ENCODE data around the gene PMF1.

Gene PMF1

DNA sequence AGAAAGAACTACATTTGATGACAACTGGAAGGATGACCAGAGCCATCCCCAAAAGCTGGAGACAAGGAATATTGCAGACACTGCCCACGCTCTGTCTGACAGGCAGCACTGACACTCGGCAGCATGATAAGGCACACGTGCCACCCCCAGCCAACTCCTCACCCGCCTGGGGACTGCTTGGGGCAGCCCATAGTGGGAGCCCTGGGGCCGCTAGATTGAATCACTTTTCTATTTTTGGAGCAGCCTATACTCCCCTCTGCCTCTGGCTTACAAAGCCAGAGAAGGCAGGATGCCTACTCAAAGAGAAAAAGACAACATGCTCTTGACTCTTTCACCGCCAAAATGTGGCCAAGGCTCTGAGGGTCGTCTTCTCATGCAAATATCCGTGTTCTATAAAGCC, 68.5 kb downstream of the PMF1 start:
- no peak for TF ChIP-seq TAF1 (IDR thresholded peaks at IDR 0.05; ENCODE audit: low read depth)
- TF ChIP-seq, protein P1, sequence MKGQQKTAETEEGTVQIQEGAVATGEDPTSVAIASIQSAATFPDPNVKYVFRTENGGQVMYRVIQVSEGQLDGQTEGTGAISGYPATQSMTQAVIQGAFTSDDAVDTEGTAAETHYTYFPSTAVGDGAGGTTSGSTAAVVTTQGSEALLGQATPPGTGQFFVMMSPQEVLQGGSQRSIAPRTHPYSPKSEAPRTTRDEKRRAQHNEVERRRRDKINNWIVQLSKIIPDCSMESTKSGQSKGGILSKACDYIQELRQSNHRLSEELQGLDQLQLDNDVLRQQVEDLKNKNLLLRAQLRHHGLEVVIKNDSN (IDR thresholded peaks at IDR 0.05): no peak
- TF ChIP-seq RAD21 (IDR thresholded peaks at IDR 0.05; ENCODE audit: low read depth): no peak
- no peak for TF ChIP-seq CREB1 (IDR thresholded peaks at IDR 0.05; ENCODE audit: low read depth)
- no peak for TF ChIP-seq TCF12 (IDR thresholded peaks at IDR 0.05; ENCODE audit: low read depth)
- no peak for TF ChIP-seq CEBPB (IDR thresholded peaks at IDR 0.05)
- no peak for TF ChIP-seq EGR1 (IDR thresholded peaks at IDR 0.05)
- no peak for TF ChIP-seq TEAD4 (IDR thresholded peaks at IDR 0.05)
- no peak for TF ChIP-seq EP300 (IDR thresholded peaks at IDR 0.05; ENCODE audit: borderline replicate concordance)
- TF ChIP-seq NFIC (IDR thresholded peaks at IDR 0.05): no peak
- no peak for TF ChIP-seq FOXM1 (IDR thresholded peaks at IDR 0.05; ENCODE audit: borderline replicate concordance, low read depth)
- TF ChIP-seq, protein P2, sequence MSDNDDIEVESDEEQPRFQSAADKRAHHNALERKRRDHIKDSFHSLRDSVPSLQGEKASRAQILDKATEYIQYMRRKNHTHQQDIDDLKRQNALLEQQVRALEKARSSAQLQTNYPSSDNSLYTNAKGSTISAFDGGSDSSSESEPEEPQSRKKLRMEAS (IDR thresholded peaks at IDR 0.05): no peak
- no peak for TF ChIP-seq ZBTB7A (IDR thresholded peaks at IDR 0.05; ENCODE audit: low read depth)
- TF ChIP-seq, protein P3, sequence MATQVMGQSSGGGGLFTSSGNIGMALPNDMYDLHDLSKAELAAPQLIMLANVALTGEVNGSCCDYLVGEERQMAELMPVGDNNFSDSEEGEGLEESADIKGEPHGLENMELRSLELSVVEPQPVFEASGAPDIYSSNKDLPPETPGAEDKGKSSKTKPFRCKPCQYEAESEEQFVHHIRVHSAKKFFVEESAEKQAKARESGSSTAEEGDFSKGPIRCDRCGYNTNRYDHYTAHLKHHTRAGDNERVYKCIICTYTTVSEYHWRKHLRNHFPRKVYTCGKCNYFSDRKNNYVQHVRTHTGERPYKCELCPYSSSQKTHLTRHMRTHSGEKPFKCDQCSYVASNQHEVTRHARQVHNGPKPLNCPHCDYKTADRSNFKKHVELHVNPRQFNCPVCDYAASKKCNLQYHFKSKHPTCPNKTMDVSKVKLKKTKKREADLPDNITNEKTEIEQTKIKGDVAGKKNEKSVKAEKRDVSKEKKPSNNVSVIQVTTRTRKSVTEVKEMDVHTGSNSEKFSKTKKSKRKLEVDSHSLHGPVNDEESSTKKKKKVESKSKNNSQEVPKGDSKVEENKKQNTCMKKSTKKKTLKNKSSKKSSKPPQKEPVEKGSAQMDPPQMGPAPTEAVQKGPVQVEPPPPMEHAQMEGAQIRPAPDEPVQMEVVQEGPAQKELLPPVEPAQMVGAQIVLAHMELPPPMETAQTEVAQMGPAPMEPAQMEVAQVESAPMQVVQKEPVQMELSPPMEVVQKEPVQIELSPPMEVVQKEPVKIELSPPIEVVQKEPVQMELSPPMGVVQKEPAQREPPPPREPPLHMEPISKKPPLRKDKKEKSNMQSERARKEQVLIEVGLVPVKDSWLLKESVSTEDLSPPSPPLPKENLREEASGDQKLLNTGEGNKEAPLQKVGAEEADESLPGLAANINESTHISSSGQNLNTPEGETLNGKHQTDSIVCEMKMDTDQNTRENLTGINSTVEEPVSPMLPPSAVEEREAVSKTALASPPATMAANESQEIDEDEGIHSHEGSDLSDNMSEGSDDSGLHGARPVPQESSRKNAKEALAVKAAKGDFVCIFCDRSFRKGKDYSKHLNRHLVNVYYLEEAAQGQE (IDR thresholded peaks at IDR 0.05; ENCODE audit: low read depth): no peak

DNA sequence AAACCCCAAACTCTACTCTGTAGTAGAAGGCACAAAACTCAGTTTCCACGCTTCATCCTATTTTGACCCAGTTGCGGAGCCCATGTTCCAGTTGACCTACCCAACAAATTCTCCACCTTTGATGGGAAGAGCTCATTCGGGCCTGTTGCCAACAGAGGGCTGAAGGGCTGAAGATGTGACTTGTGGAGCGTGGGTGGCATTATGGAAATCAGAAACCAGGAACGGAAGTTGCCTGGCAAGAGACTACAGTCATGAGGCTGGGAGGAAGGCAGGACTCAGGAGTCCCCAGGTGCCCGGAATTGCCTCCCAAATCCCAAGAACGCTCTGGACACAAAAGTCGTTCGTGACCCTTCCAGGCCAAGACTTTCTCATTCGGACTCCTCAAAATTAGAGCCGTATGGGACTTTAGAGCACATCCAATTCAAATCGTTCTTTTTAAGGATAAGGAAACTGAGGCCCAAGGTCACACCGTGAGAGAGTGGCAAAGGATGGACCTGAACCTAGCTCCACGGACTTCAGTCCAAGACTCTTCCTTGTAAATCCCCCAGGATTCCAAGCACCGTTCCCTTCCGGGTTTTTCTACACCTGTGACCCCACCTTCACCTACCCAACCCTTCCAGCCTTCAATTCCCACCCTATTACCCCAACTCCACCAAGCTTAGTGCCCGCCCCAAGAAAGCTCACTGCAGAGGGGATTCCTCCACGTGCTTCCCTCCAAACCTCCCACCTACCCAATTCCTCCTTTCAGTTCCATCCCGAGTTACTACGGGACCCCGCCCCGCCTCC, 69.1 kb downstream of the PMF1 start:
- TF ChIP-seq EP300 (IDR thresholded peaks at IDR 0.05; ENCODE audit: borderline replicate concordance) (no peak; the same call in 1 of the 2 replicates), YY1 (IDR thresholded peaks at IDR 0.05; ENCODE audit: low read depth) (no peak), TCF12 (IDR thresholded peaks at IDR 0.05; ENCODE audit: low read depth) (0 out of 2 replicates have a peak, but pooled peaks have one; percentile 18), EGR1 (IDR thresholded peaks at IDR 0.05) (peak; percentile 58)
- TF ChIP-seq, protein P3 (IDR thresholded peaks at IDR 0.05; ENCODE audit: low read depth): no peak

DNA sequence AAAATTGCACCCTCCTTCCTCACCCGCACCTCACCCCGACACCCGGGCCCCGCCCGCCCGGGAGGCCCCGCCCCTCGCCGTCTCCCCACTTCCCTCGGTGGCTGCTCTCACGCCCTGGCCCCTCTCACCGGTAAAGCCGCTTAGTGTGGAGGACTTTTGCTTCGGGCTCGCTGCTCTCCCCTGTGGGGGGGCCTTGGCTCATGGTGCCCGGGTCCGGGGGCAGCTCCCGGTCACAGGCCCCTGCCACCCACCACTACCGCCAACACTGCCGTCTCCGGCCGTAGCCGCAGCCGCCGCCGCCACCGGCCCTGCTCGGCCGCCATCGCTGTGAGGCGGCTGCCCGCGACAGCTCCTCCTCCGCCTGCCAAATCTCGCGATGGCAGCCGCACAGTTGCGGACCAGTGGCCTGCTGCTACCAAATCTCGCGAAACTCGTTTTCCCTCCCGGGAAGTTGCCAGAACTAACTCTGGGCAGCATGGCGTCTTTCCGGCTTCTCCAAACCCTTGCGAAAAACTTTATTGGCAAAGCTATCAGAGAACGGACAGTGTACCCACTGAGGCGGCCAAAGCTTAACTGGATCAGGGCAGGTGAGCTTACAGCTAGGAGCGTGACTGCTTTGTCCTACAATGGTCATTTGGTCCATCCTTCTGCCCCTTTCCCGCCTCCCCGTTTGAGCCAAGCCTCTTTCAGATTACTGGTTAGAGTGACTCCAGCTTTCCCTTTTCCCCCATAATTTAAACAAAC, 69.8 kb downstream of the PMF1 start, which contains the start of gene SMG5:
Gene SMG5 (minus strand): TSS at position 347 of the 744 bp plus-strand sequence. CDS start 145 bp downstream, at position 202.
- no peak for TF ChIP-seq ZBTB7A (IDR thresholded peaks at IDR 0.05; ENCODE audit: low read depth)
- peak; percentile 83 for TF ChIP-seq TCF12 (IDR thresholded peaks at IDR 0.05; ENCODE audit: low read depth)
- no peak for TF ChIP-seq FOXM1 (IDR thresholded peaks at IDR 0.05; ENCODE audit: borderline replicate concordance, low read depth)
- TF ChIP-seq TEAD4 (IDR thresholded peaks at IDR 0.05): 0 out of 2 replicates have a peak, but pooled peaks have one; percentile 24
- no peak for TF ChIP-seq NFIC (IDR thresholded peaks at IDR 0.05)
- no peak for TF ChIP-seq CREB1 (IDR thresholded peaks at IDR 0.05; ENCODE audit: low read depth)
- TF ChIP-seq, protein P3 (IDR thresholded peaks at IDR 0.05; ENCODE audit: low read depth): no peak
- TF ChIP-seq, protein P2 (IDR thresholded peaks at IDR 0.05): peak; percentile 87
- TF ChIP-seq RAD21 (IDR thresholded peaks at IDR 0.05; ENCODE audit: low read depth): no peak
- TF ChIP-seq, protein P1 (IDR thresholded peaks at IDR 0.05): 0 out of 2 replicates have a peak, but pooled peaks have one; percentile 7
- TF ChIP-seq TAF1 (IDR thresholded peaks at IDR 0.05; ENCODE audit: low read depth): peak; percentile 93
- peak; percentile 50; the same call in 1 of the 2 replicates for TF ChIP-seq EP300 (IDR thresholded peaks at IDR 0.05; ENCODE audit: borderline replicate concordance)
- TF ChIP-seq CEBPB (IDR thresholded peaks at IDR 0.05): no peak
- TF ChIP-seq EGR1 (IDR thresholded peaks at IDR 0.05): peak; percentile 55; the same call in 1 of the 2 replicates
- peak; percentile 97 for TF ChIP-seq YY1 (IDR thresholded peaks at IDR 0.05; ENCODE audit: low read depth)
